GM12878 (cell line): ENCODE data around the gene SCG3. TPM values are rescaled to one million over a fixed set of nuclear protein-coding genes. Genes with fewer than 3 reads are reported as not detected.

Source experiments
- ATAC-seq: fragments of 200-7000 bp; cut with Tn5 transposase; 3 replicates; pipeline ENCODE4 v1.9.1; 2020; ENCODE audit warnings: mild to moderate bottlenecking, moderate library complexity
- BruUV-seq: library from RNA; stranded (reverse); fragments of 400-500 nt; replicated peaks from 2 replicates; lab custom pipeline; 2021; lab: Mats Ljungman, UMichigan
- CTCF ChIA-PET: fragments of 300-600 bp; sonication (Branson Sonifier 250); formaldehyde crosslinking; extraction: SDS; loops from one replicate; lab custom pipeline; 2021; ENCODE audit warnings: inconsistent platforms; lab: Yijun Ruan, JAX
- POLR2A ChIA-PET: fragments of 350-600 bp; formaldehyde crosslinking; extraction: SDS; loops from one replicate; lab custom pipeline; 2021; ENCODE audit warnings: inconsistent platforms; lab: Charles Lee
- RAD21 ChIA-PET: fragments of 300-600 bp; sonication (Branson Sonifier 250); formaldehyde crosslinking; loops from one replicate; lab custom pipeline; 2023; ENCODE audit warnings: antibody characterized with exemption; ENCODE audit not compliant: unreplicated experiment; lab: Charles Lee
- SMC1A ChIA-PET: fragments of 300-600 bp; sonication (Branson Sonifier 250); formaldehyde crosslinking; loops from one replicate; lab custom pipeline; 2023; ENCODE audit not compliant: unreplicated experiment, uncharacterized antibody; lab: Charles Lee
- DNase-seq: peaks from one replicate; pipeline ENCODE4 v3.0.0-alpha.2; 2011; ENCODE audit warnings: low read depth, low spot score
- FAIRE-seq: peaks from 3 replicates; lab custom pipeline; 2011; peaks lifted over from hg19 to GRCh38; lab: Jason Lieb, UNC
- H2AFZ ChIP-seq: 2 replicates; pipeline ENCODE4 v1.6.0; 2011; ENCODE audit warnings: low read depth, low read length, control low read depth; ENCODE audit not compliant: control insufficient read depth
- H3K27ac ChIP-seq: 2 replicates; pipeline ENCODE4 v1.5.1; 2011; ENCODE audit warnings: control low read depth; ENCODE audit not compliant: control insufficient read depth, insufficient read depth
- H3K27me3 ChIP-seq, 2 experiments: replicated peaks in 1 of 2; 2 replicates each; pipeline versions ENCODE4 v1.6.0 to v1.6.1; 2011; ENCODE audit warnings: low read length in 1 of 2; ENCODE audit not compliant: control insufficient read depth in 2 of 2, insufficient read depth in 2 of 2
- H3K36me3 ChIP-seq, 2 experiments: 2 replicates each; pipeline ENCODE4 v1.5.1; 2011; ENCODE audit warnings: low read length in 1 of 2; ENCODE audit not compliant: control insufficient read depth in 2 of 2, insufficient read depth in 2 of 2
- H3K4me1 ChIP-seq: 2 replicates; pipeline ENCODE4 v1.6.1; 2011; ENCODE audit warnings: mild to moderate bottlenecking, low read length, moderate library complexity, mixed read lengths; ENCODE audit not compliant: control insufficient read depth, insufficient read depth
- H3K4me2 ChIP-seq: 2 replicates; pipeline ENCODE4 v1.6.0; 2011; ENCODE audit warnings: control low read depth; ENCODE audit not compliant: control insufficient read depth, insufficient read depth
- H3K4me3 ChIP-seq: fragments of 200-600 bp; sonication (generic); 2 replicates; pipeline ENCODE4 v1.5.1; 2016
- H3K79me2 ChIP-seq: 2 replicates; pipeline ENCODE4 v1.6.0; 2011; ENCODE audit warnings: low read length; ENCODE audit not compliant: control insufficient read depth, insufficient read depth
- H3K9ac ChIP-seq: 2 replicates; pipeline ENCODE4 v1.8.0; 2011; ENCODE audit warnings: low read length, control low read depth, mixed read lengths; ENCODE audit not compliant: control insufficient read depth, insufficient read depth
- H3K9me3 ChIP-seq: replicated peaks from 3 replicates; pipeline ENCODE4 v1.5.1; 2011; ENCODE audit warnings: mild to moderate bottlenecking, low read length; ENCODE audit not compliant: control insufficient read depth, insufficient read depth
- H4K20me1 ChIP-seq: 2 replicates; pipeline ENCODE4 v1.6.0; 2011; ENCODE audit not compliant: control insufficient read depth, insufficient read depth
- BACH1 ChIP-seq: fragments of 450-650 bp; IDR thresholded peaks from 2 replicates; pipeline ENCODE4 v1.6.1; 2017; ENCODE audit warnings: mild to moderate bottlenecking, borderline replicate concordance
- CBFB ChIP-seq: IDR thresholded peaks from 2 replicates; pipeline ENCODE4 v1.6.1; 2016; ENCODE audit warnings: antibody characterized with exemption, low read depth
- NR2C2 ChIP-seq: IDR thresholded peaks from 2 replicates; pipeline ENCODE4 v1.6.1; 2011; ENCODE audit warnings: borderline replicate concordance, low read depth; ENCODE audit not compliant: control insufficient read depth, insufficient read length
- SMC3 ChIP-seq: IDR thresholded peaks from 2 replicates; pipeline ENCODE4 v1.6.1; 2011; ENCODE audit warnings: low read length, improper control_type of control experiment, borderline replicate concordance
- SREBF2 ChIP-seq: IDR thresholded peaks from 2 replicates; pipeline ENCODE4 v1.6.1; 2012; ENCODE audit warnings: mild to moderate bottlenecking, low read length
- STAT1 ChIP-seq: fragments of 450-650 bp; conservative IDR thresholded peaks from 2 replicates; pipeline ENCODE4 v1.6.1; 2014; ENCODE audit warnings: antibody characterized with exemption, mild to moderate bottlenecking
- WGBS: methylation state at CpG from one replicate; pipeline ENCODE4 v1.1.6; 2016; ENCODE audit warnings: low lambda C conversion rate; ENCODE audit not compliant: insufficient replicate concordance, insufficient coverage; ENCODE audit errors: missing lambda C conversion rate; 5-methylcytosine and 5-hydroxymethylcytosine counted together
- in situ Hi-C: fragments of 300-500 bp; cut with MboI; formaldehyde crosslinking; loops from 9 replicates; pipeline ENCODE4 v1.14.3; 2018; ENCODE audit warnings: mixed read lengths
- intact Hi-C: fragments of 100-400 bp; cut with micrococcal nuclease; formaldehyde crosslinking; loops from one replicate; pipeline ENCODE4 v1.14.2; 2022; ENCODE audit not compliant: unreplicated experiment
- polyA plus RNA-seq, 11 experiments: library from polyadenylated mRNA; depleted of rRNA in 4 of 11; unstranded in 6 of 11; stranded (reverse) in 5 of 11; fragments of >200 nt; fragmentation: Nextera tagmentation in 4 of 11; fragmentation: Illumina TruSeq in 1 of 11; extraction: Ambion mirVana in 4 of 11; extraction: Trizol in 1 of 11; gene quantifications; 1 replicate in 1 of 11; 2 replicates in 10 of 11; pipeline versions ENCODE4 v1.2.1 to v1.2.3, GENCODE V29; 2011 to 2016; ENCODE audit warnings: inconsistent platforms in 2 of 11, missing spikeins in 2 of 11, low read depth in 1 of 11
- total RNA-seq, 4 experiments: library from RNA; depleted of rRNA in 3 of 4; stranded (reverse); fragments of >200 nt in 3 of 4; fragmentation: Illumina TruSeq in 1 of 4; extraction: Trizol in 1 of 4; gene quantifications; 2 replicates each; pipeline versions ENCODE4 v1.2.1 to v1.2.3, GENCODE V29; 2013 to 2021
- TF ChIP-seq, protein P1 (sequence below): fragments of 450-650 bp; formaldehyde crosslinking; IDR thresholded peaks from 2 replicates; pipeline ENCODE4 v1.4.0; 2020; ENCODE audit warnings: mild to moderate bottlenecking, moderate library complexity
- TF ChIP-seq, protein P2 (sequence below): fragments of 450-650 bp; IDR thresholded peaks from 2 replicates; pipeline ENCODE4 v1.6.1; 2018; ENCODE audit warnings: mild to moderate bottlenecking, low read depth, moderate library complexity; ENCODE audit not compliant: partially characterized antibody
- TF ChIP-seq, protein P3 (sequence below): IDR thresholded peaks from 2 replicates; pipeline ENCODE4 v1.6.1; 2011; ENCODE audit warnings: borderline replicate concordance, low read depth, mild to moderate bottlenecking, moderate library complexity, low read length; ENCODE audit not compliant: insufficient read depth, poor library complexity, severe bottlenecking

SCG3 gene
- total and polyA plus RNA-seq, 10 of the 15 experiments (the other 5 are each of a cell fraction or from before 2014, with no cell fraction given), result 0.03 to 0.15 (median 0.04) TPM; not detected in 7

DNA sequence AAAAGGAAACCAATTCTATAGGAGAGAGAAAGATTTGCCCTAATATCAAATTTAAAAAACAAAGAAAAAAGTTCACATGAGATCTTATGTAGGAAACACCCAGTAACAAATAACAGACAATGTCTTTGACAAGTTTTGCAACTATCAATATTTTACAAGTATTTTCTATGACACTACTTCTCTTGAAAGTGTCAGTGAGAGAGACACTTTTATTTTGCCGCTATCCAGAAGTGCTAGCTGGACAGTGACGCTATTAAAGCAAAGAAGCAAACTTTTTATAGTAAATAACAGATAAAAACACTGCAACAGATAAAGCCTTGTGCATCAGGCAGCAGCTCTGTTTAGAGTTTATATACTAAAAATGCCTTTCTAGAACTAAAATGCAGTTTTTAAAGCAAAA, 42.9 kb downstream of the SCG3 start (continued):
- TF ChIP-seq, protein P1, sequence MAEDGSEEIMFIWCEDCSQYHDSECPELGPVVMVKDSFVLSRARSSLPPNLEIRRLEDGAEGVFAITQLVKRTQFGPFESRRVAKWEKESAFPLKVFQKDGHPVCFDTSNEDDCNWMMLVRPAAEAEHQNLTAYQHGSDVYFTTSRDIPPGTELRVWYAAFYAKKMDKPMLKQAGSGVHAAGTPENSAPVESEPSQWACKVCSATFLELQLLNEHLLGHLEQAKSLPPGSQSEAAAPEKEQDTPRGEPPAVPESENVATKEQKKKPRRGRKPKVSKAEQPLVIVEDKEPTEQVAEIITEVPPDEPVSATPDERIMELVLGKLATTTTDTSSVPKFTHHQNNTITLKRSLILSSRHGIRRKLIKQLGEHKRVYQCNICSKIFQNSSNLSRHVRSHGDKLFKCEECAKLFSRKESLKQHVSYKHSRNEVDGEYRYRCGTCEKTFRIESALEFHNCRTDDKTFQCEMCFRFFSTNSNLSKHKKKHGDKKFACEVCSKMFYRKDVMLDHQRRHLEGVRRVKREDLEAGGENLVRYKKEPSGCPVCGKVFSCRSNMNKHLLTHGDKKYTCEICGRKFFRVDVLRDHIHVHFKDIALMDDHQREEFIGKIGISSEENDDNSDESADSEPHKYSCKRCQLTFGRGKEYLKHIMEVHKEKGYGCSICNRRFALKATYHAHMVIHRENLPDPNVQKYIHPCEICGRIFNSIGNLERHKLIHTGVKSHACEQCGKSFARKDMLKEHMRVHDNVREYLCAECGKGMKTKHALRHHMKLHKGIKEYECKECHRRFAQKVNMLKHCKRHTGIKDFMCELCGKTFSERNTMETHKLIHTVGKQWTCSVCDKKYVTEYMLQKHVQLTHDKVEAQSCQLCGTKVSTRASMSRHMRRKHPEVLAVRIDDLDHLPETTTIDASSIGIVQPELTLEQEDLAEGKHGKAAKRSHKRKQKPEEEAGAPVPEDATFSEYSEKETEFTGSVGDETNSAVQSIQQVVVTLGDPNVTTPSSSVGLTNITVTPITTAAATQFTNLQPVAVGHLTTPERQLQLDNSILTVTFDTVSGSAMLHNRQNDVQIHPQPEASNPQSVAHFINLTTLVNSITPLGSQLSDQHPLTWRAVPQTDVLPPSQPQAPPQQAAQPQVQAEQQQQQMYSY (CRISPR knock-in tag), result no peak
- TF ChIP-seq BACH1, result no peak
- no peak for TF ChIP-seq STAT1
- no peak for TF ChIP-seq SREBF2

DNA sequence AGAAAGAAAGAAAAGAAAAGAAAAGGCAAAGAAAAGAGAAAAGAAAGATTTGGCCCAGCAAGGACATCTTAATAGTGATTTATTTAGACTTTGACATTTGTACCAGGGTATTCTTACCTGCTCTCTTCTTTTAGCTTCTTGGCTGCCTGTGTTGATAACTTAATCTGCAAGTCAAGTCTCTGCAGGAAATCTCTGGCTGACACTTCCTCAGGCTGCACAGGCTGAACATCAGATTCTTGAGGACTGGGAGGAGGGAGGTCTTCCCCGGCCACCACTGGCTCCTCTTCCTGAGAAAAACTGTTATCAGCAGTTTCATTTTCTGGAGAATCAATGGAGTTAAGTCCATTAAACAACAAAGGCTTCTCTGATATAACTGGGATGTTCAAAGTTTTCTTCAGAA, 43.4 kb downstream of the SCG3 start:
- Histone ChIP-seq H3K9me3 (no peaks in the 10 kb centered on the region), H3K79me2 (peaks cover 34% of the 10 kb centered on the region), H4K20me1 (peaks cover 3% of the 10 kb centered on the region; the same call in 1 of the 2 replicates), H3K9ac (no peak overlapping the region), H3K4me2 (no peak overlapping the region), H3K4me3 (no peak overlapping the region), H3K27me3 (no peaks in the 10 kb centered on the region), H3K36me3 (peaks cover 0 to 13% of the 10 kb centered on the region in 2 experiments; a peak in 2 of 4 replicates), H3K27ac (no peak overlapping the region), H3K4me1 (peaks cover 17% of the 10 kb centered on the region), H2AFZ (no peak overlapping the region)
- 92% methylated on average over 1 of the region's 1 CpG for whole genome bisulfite sequencing
- FAIRE-seq (no peak), ATAC-seq (no peak), DNase-seq (no peak)
- SMC1A ChIA-PET, result interaction anchor here (1.1 to 1.7 kb wide), 2 partner anchors 9 to 14 kb away, joined by 4 to 5 read pairs; no protein-coding TSS in a partner anchor
- POLR2A ChIA-PET, result no interaction called here
- CTCF ChIA-PET, result interaction anchor here (0.7 to 3.2 kb wide), 2 partner anchors 51 to 74 kb away, joined by 3 to 15 read pairs; no protein-coding TSS in a partner anchor
- no TSS peak for BruUV-seq
- RAD21 ChIA-PET, result interaction anchor here (0.6 to 4.4 kb wide), 4 partner anchors 13 to 74 kb away, joined by 3 to 27 read pairs (median 4); partner anchors contain the start of gene LYSMD2
- TF ChIP-seq CBFB, result no peak
- TF ChIP-seq, protein P2, sequence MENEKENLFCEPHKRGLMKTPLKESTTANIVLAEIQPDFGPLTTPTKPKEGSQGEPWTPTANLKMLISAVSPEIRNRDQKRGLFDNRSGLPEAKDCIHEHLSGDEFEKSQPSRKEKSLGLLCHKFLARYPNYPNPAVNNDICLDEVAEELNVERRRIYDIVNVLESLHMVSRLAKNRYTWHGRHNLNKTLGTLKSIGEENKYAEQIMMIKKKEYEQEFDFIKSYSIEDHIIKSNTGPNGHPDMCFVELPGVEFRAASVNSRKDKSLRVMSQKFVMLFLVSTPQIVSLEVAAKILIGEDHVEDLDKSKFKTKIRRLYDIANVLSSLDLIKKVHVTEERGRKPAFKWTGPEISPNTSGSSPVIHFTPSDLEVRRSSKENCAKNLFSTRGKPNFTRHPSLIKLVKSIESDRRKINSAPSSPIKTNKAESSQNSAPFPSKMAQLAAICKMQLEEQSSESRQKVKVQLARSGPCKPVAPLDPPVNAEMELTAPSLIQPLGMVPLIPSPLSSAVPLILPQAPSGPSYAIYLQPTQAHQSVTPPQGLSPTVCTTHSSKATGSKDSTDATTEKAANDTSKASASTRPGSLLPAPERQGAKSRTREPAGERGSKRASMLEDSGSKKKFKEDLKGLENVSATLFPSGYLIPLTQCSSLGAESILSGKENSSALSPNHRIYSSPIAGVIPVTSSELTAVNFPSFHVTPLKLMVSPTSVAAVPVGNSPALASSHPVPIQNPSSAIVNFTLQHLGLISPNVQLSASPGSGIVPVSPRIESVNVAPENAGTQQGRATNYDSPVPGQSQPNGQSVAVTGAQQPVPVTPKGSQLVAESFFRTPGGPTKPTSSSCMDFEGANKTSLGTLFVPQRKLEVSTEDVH, result no peak
- no peak for TF ChIP-seq SMC3
- no peak for TF ChIP-seq NR2C2
- TF ChIP-seq, protein P3, sequence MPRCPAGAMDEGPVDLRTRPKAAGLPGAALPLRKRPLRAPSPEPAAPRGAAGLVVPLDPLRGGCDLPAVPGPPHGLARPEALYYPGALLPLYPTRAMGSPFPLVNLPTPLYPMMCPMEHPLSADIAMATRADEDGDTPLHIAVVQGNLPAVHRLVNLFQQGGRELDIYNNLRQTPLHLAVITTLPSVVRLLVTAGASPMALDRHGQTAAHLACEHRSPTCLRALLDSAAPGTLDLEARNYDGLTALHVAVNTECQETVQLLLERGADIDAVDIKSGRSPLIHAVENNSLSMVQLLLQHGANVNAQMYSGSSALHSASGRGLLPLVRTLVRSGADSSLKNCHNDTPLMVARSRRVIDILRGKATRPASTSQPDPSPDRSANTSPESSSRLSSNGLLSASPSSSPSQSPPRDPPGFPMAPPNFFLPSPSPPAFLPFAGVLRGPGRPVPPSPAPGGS, result no peak
- intact Hi-C loops (no loop called here), in situ Hi-C loops (no loop called here)
